H1 (cell line): ENCODE results near the gene LYAR. TPM values are rescaled to one million over a fixed set of nuclear protein-coding genes. Genes with fewer than 3 reads are reported as not detected.

Experiments
- CTCF ChIA-PET: fragments of 300-600 bp; sonication (Branson Sonifier 250); formaldehyde crosslinking; loops from one replicate; lab custom pipeline; 2021; ENCODE audit not compliant: partially characterized antibody; lab: Charles Lee
- POLR2A ChIA-PET: fragments of 300-600 bp; sonication (Branson Sonifier 250); formaldehyde crosslinking; loops from one replicate; lab custom pipeline; 2021; ENCODE audit warnings: inconsistent platforms; ENCODE audit not compliant: partially characterized antibody; lab: Charles Lee
- DNase-seq, 2 experiments: peaks; one replicate each; pipeline versions ENCODE4 v3.0.0 to v3.0.0-alpha.2; 2010 to 2022; ENCODE audit warnings: low spot score in 2 of 2, low read depth in 1 of 2, mixed read lengths in 1 of 2
- FAIRE-seq: peaks from 2 replicates; lab custom pipeline; 2011; peaks lifted over from hg19 to GRCh38; lab: Jason Lieb, UNC
- H2AFZ ChIP-seq: 2 replicates; pipeline ENCODE4 v1.8.1; 2012; ENCODE audit warnings: low read length, inconsistent platforms
- H2AK5ac ChIP-seq: 2 replicates; pipeline ENCODE4 v1.6.1; 2013; ENCODE audit warnings: low read depth, low read length
- H2BK120ac ChIP-seq: replicated peaks from 2 replicates; pipeline ENCODE3; 2013; ENCODE audit warnings: low read depth, low read length, inconsistent platforms
- H2BK12ac ChIP-seq: 2 replicates; pipeline ENCODE4 v1.6.1; 2013; ENCODE audit warnings: low read depth, low read length
- H2BK15ac ChIP-seq: 2 replicates; pipeline ENCODE4 v1.6.1; 2013; ENCODE audit warnings: low read length
- H2BK20ac ChIP-seq: 2 replicates; pipeline ENCODE4 v1.6.1; 2013; ENCODE audit warnings: low read length
- H2BK5ac ChIP-seq: 2 replicates; pipeline ENCODE4 v1.6.1; 2013; ENCODE audit warnings: low read depth, low read length
- H3K14ac ChIP-seq: 2 replicates; pipeline ENCODE4 v1.6.1; 2013; ENCODE audit warnings: inconsistent platforms; ENCODE audit not compliant: insufficient read length
- H3K18ac ChIP-seq: 2 replicates; pipeline ENCODE4 v1.6.1; 2013; ENCODE audit warnings: low read length; ENCODE audit errors: extremely low read depth
- H3K23ac ChIP-seq: 2 replicates; pipeline ENCODE4 v1.6.1; 2013; ENCODE audit warnings: inconsistent platforms; ENCODE audit not compliant: insufficient read length
- H3K23me2 ChIP-seq: 2 replicates; pipeline ENCODE4 v1.6.1; 2013; ENCODE audit warnings: low read depth, low read length
- H3K27ac ChIP-seq: 2 replicates; pipeline ENCODE4 v1.6.1; 2011; ENCODE audit warnings: low read depth, low read length, inconsistent platforms
- H3K27me3 ChIP-seq, 4 experiments: replicated peaks in 1 of 4; 1 replicate in 1 of 4; 2 replicates in 3 of 4; pipeline versions ENCODE4 v1.6.1 to v1.8.1; 2011 to 2013; ENCODE audit warnings: low read length in 3 of 4, mild to moderate bottlenecking in 3 of 4, inconsistent platforms in 2 of 4, mixed read lengths in 2 of 4, moderate library complexity in 1 of 4; ENCODE audit not compliant: control insufficient read depth in 3 of 4, insufficient read depth in 3 of 4; ENCODE audit errors: extremely low read depth in 1 of 4
- H3K36me3 ChIP-seq, 4 experiments: 2 replicates each; pipeline versions ENCODE4 v1.6.1 to v1.8.1; 2011 to 2013; ENCODE audit warnings: mild to moderate bottlenecking in 4 of 4, low read length in 3 of 4, moderate library complexity in 2 of 4, control low read depth in 1 of 4, inconsistent platforms in 1 of 4; ENCODE audit not compliant: insufficient read depth in 4 of 4, control insufficient read depth in 2 of 4
- H3K4ac ChIP-seq: replicated peaks from 2 replicates; pipeline ENCODE3; 2013; ENCODE audit warnings: low read length, low read depth, mixed read lengths, inconsistent platforms; ENCODE audit not compliant: insufficient read length
- H3K4me1 ChIP-seq, 4 experiments: replicated peaks in 1 of 4; 1 replicate in 1 of 4; 2 replicates in 3 of 4; pipeline versions ENCODE4 v1.6.1 to v1.8.1; 2011 to 2013; ENCODE audit warnings: low read length in 3 of 4, inconsistent platforms in 2 of 4, mixed read lengths in 1 of 4; ENCODE audit not compliant: insufficient read depth in 4 of 4, control insufficient read depth in 3 of 4
- H3K4me2 ChIP-seq, 2 experiments: 2 replicates each; pipeline versions ENCODE4 v1.6.1 to v1.8.1; 2011 to 2013; ENCODE audit warnings: low read depth in 2 of 2, low read length in 2 of 2, control low read depth in 1 of 2, inconsistent platforms in 1 of 2, mild to moderate bottlenecking in 1 of 2; ENCODE audit not compliant: insufficient read depth in 1 of 2
- H3K4me3 ChIP-seq, 4 experiments: fragments of 200-600, 300-600 bp in 1 of 4; sonication (generic), shearing (Covaris generic), sonication (Bioruptor Twin) in 1 of 4; 2 replicates each; pipeline versions ENCODE4 v1.5.1 to v1.8.1; 2011 to 2016; ENCODE audit warnings: low read length in 4 of 4, low read depth in 3 of 4, control low read depth in 2 of 4, inconsistent platforms in 2 of 4, mild to moderate bottlenecking in 2 of 4, mixed read lengths in 1 of 4, moderate library complexity in 1 of 4; ENCODE audit not compliant: insufficient read depth in 2 of 4; ENCODE audit errors: extremely low read depth in 1 of 4
- H3K56ac ChIP-seq: replicated peaks from 2 replicates; pipeline ENCODE3; 2013; ENCODE audit warnings: low read depth, mild to moderate bottlenecking, mixed read lengths, low read length, inconsistent platforms; ENCODE audit not compliant: insufficient read length
- H3K79me1 ChIP-seq: 2 replicates; pipeline ENCODE4 v1.6.1; 2013; ENCODE audit warnings: low read depth, low read length, control low read depth
- H3K79me2 ChIP-seq, 2 experiments: 2 replicates each; pipeline versions ENCODE4 v1.6.1 to v1.8.1; 2012 to 2013; ENCODE audit warnings: low read length in 2 of 2, mild to moderate bottlenecking in 2 of 2, inconsistent platforms in 1 of 2; ENCODE audit not compliant: insufficient read depth in 2 of 2, control insufficient read depth in 1 of 2
- H3K9ac ChIP-seq, 4 experiments: replicated peaks in 1 of 4; 1 replicate in 1 of 4; 2 replicates in 3 of 4; pipeline versions ENCODE4 v1.6.1 to v1.8.1; 2011 to 2013; ENCODE audit warnings: low read depth in 3 of 4, low read length in 3 of 4, control low read depth in 2 of 4, mild to moderate bottlenecking in 2 of 4, moderate library complexity in 2 of 4, inconsistent platforms in 1 of 4; ENCODE audit errors: extremely low read depth in 1 of 4
- H3K9me3 ChIP-seq, 2 experiments: 2 replicates each; pipeline versions ENCODE4 v1.6.1 to v1.8.1; 2012 to 2013; ENCODE audit warnings: mild to moderate bottlenecking in 2 of 2, moderate library complexity in 2 of 2, control low read depth in 1 of 2, inconsistent platforms in 1 of 2, low read depth in 1 of 2, low read length in 1 of 2, mixed read lengths in 1 of 2; ENCODE audit not compliant: insufficient read depth in 2 of 2
- H4K20me1 ChIP-seq, 2 experiments: replicated peaks in 1 of 2; 2 replicates each; pipeline versions ENCODE3 to v1.8.1; 2011 to 2013; ENCODE audit warnings: inconsistent platforms in 2 of 2, low read length in 2 of 2, mild to moderate bottlenecking in 1 of 2; ENCODE audit not compliant: insufficient read depth in 2 of 2, control insufficient read depth in 1 of 2
- H4K5ac ChIP-seq: 2 replicates; pipeline ENCODE4 v1.6.1; 2013; ENCODE audit warnings: low read length, low read depth, mixed read lengths, inconsistent platforms; ENCODE audit not compliant: insufficient read length
- H4K8ac ChIP-seq: 2 replicates; pipeline ENCODE4 v1.8.0; 2013; ENCODE audit warnings: mild to moderate bottlenecking, moderate library complexity, low read length, inconsistent platforms; ENCODE audit not compliant: insufficient read depth; ENCODE audit errors: extremely low read depth
- H4K91ac ChIP-seq: replicated peaks from 2 replicates; pipeline ENCODE3; 2013; ENCODE audit warnings: low read length, mixed read lengths, inconsistent platforms; ENCODE audit not compliant: insufficient read length
- EP300 ChIP-seq, 2 experiments: IDR thresholded peaks; 1 replicate in 1 of 2; 2 replicates in 1 of 2; pipeline ENCODE4 v1.6.1; 2011 to 2012; ENCODE audit warnings: low read depth in 2 of 2, low read length in 2 of 2, mild to moderate bottlenecking in 2 of 2, borderline replicate concordance in 1 of 2, inconsistent platforms in 1 of 2, moderate library complexity in 1 of 2
- TAF1 ChIP-seq: IDR thresholded peaks from 2 replicates; pipeline ENCODE4 v1.6.1; 2011; ENCODE audit warnings: mild to moderate bottlenecking, low read depth, low read length
- WGBS, 2 experiments: shearing (Covaris generic) in 1 of 2; methylation state at CpG; one replicate each; pipeline versions ENCODE4 v1.1.6 to v1.1.7; 2013 to 2015; ENCODE audit warnings: low lambda C conversion rate in 2 of 2, mixed read lengths in 2 of 2, inconsistent platforms in 1 of 2, low coverage in 1 of 2, missing lambda C conversion rate in 1 of 2; ENCODE audit not compliant: insufficient replicate concordance in 2 of 2, insufficient coverage in 1 of 2, insufficient read length in 1 of 2; ENCODE audit errors: extremely low coverage in 1 of 2, missing lambda C conversion rate in 1 of 2; 5-methylcytosine and 5-hydroxymethylcytosine counted together
- polyA plus RNA-seq, 7 experiments: library from polyadenylated mRNA; depleted of rRNA in 3 of 7; stranded (reverse) in 5 of 7; unstranded in 2 of 7; fragments of >200 nt in 5 of 7; fragments of 200-250 nt in 2 of 7; gene quantifications; 1 replicate in 5 of 7; 2 replicates in 1 of 7; 4 replicates in 1 of 7; pipeline versions ENCODE4 v1.2.1 to v1.2.3, GENCODE V29; 2011 to 2013; ENCODE audit warnings: missing spikeins in 2 of 7, mixed read lengths in 2 of 7
- total RNA-seq: library from RNA; stranded (reverse); fragmentation: NEBNext Ultra II Directional; extraction: Animal tissue kit (Norgen Biotek cat#: 25700); gene quantifications from 2 replicates; pipeline ENCODE4 v1.2.1, GENCODE V29; 2021

The LYAR gene
- total and polyA plus RNA-seq, 2 of the 8 experiments (the other 6 are each of a cell fraction or from before 2014, with no cell fraction given): 6.5 to 46.9 TPM

DNA sequence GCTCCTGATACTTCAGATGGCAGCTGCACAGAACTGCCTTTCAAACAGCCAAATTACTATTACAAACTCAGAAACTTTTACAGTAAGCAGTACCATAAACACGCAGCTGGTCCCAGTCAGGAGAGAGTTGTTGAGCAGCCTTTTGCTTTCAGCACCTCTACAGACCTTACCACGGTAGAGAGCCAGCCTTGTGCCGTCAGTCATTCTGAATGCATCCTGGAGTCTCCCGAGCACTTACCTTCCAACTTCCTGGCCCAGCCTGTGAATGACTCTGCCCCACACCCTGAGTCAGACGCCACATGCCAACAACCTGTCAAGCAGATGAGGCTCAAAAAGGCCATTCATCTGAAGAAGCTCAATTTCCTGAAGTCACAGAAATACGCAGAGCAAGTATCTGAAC is 12.5 kb upstream of the LYAR start:
- DNase-seq: no peak
- Histone ChIP-seq H3K27me3 (no peaks in the 10 kb centered on the region), H3K56ac (no peak overlapping the region), H3K23me2 (no peaks in the 10 kb centered on the region), H3K27ac (no peak overlapping the region), H4K8ac (no peak overlapping the region), H3K4me3 (no peak overlapping the region), H2AFZ (no peak overlapping the region), H3K4ac (no peak overlapping the region), H4K91ac (no peak overlapping the region), H2AK5ac (no peak overlapping the region), H3K18ac (no peak overlapping the region), H3K23ac (no peak overlapping the region), H3K9me3 (no peaks in the 10 kb centered on the region), H2BK5ac (no peak overlapping the region; the same call in 1 of the 2 replicates), H3K4me2 (no peak overlapping the region), H3K36me3 (peaks cover 0 to 17% (median 9%) of the 10 kb centered on the region in 4 experiments; a peak in 7 of 8 replicates), H2BK120ac (no peak overlapping the region), H4K20me1 (peaks cover 2 to 5% of the 10 kb centered on the region in 2 experiments), H3K79me2 (peaks cover 0 to 7% of the 10 kb centered on the region in 2 experiments; a peak in 1 of 4 replicates), H2BK20ac (no peak overlapping the region), H3K79me1 (no peaks in the 10 kb centered on the region; the same call in 1 of the 2 replicates), H3K4me1 (no peaks in the 10 kb centered on the region), H4K5ac (no peak overlapping the region), H3K9ac (no peak overlapping the region), H2BK15ac (no peak overlapping the region), H2BK12ac (no peak overlapping the region), H3K14ac (no peak overlapping the region)
- POLR2A ChIA-PET: no interaction called here
- FAIRE-seq: no peak
- CTCF ChIA-PET: interaction anchor here (1.0 kb wide), 1 partner anchor 421 kb away, joined by 3 read pairs; no protein-coding TSS in a partner anchor
- TF ChIP-seq EP300 (IDR thresholded peaks at IDR 0.05; ENCODE audit: borderline replicate concordance in 1 of 2, low read depth in 2 of 2, low read length in 2 of 2): no peak
- no peak for TF ChIP-seq TAF1
- WGBS, 2 experiments: 80% methylated on average over 6 of the region's 6 CpGs; no CpG with 5 or more reads in 1 of the 2 experiments
